NOMO-1 treated with dmso at 0.1 percent for 144 hours (cell line): ENCODE results near the gene HOMER3.
A peak's percentile ranks its signal among the peaks of the same experiment; 100 is the strongest.
"Not testable (repeated sequence)": the region's sequence is repeated elsewhere in the genome, so short reads cannot be mapped to it uniquely, and the experiment has no call there.

ENCODE experiments used
- DNase-seq: peaks from one replicate; lab custom pipeline; 2025; ENCODE audit not compliant: unreplicated experiment; lab: John Stamatoyannopoulos, UW

The HOMER3 gene

DNA sequence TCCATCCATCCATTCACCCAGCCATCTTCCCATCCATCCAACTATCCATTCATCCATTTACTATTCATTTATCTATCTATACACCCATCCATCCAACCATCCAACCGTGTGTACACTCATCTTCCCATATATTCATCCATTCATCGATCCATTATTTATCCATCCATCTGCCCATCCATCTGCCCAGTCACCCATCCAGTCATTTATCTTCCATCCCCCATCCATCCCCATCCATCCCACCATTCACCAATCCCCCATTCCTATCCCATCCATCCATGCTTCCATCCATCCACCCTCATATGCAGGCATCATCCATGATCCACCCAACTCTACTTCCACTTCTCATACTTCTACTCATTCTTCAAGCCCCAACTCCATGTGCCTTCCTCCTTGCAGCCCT lies 14.0 kb upstream of the HOMER3 start:
- DNase-seq: no peak

DNA sequence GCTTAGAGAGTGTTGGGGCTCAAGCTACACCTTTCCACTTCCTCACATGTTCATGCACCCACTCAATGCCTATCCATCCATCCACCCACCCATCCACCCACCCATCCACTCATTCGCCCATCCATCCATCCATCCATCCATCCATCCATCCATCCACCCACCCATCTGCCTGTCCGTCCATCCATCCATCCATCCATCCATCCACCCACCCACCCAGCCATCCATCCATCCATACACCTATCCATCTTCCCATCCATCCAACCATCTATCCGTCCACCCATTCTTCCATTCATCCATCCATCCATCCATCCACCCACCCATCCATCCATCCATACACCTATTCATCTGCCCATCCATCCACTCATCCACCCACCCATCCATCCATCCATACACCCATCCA lies 13.1 kb upstream of the HOMER3 start:
- DNase-seq: no peak

DNA sequence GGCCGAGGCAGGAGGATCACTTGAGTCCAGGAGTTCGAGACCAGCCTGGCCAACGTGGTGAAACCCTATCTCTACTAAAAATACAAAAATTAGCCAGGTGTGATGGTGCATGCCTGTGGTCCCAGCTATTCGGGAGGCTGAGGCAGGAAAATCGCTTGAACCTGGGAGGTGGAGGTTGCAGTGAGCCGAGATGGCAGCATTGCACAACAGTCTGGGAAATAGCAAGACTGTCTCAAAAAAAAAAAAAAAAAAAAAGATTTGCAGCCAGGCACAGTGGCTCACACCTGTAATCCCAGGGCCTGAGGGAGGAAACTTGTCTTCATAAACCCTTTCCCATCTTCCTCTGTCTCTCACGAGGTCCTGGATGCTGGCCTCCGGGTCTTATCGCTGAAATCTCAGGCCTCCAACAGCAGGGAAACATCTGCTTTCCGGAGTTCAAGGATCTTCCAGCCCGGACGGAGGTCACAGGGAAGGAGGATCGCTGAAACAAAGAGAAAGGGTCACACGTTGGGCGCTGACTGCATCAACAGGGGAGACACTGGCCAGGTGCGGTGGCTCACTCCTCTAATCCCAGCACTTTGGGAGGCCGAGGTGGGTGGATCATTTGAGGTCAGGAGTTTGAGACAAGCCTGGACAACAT lies 11.5 kb upstream of the HOMER3 start:
- not testable (repeated sequence) for DNase-seq

DNA sequence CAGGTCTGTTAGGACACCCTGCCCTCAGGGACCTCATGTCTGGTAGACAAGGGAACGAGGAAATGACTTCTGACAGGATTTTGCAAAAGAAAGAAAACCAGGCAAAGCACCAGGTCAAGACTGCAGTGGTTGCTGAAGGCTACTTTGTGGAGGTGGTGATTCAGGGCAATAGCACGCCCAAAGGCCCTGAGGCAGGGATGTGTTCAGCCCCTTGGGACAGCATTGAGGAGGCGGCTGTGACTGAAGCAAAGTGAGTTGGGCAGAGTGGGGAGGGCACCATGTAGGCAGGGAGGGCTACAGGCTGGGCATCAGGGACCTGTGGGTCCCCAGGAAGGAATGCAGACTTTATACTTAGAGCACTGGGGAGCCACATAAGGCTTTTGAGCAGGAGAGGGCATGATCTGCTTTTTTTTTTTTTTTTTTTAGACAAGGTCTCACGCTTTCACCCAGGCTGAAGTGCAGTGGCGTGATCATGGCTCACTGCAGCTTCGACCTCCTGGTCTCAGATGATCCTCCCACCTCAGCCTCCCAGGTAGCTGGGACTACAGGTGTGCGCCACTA lies 10.8 kb upstream of the HOMER3 start:
- DNase-seq: no peak

DNA sequence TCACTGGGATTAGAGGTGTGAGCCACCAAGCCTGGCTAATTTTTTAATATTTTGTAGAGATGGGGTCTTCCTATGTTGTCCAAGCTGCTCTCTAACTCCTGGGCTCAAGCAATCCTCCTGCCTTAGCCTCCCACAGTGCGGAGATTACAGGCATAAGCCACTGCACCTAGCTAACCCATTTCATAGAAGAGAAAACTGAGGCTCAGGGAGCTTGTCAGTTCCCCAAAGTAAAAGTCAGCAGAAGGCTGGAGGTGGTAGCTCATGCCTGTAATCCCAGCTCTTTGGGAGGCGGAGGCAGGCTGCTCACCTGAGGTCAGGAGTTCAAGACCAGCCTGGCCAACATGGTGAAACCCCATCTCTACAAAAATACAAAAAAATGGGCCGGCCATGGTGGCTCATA lies 8.8 kb upstream of the HOMER3 start:
- DNase-seq: no peak

DNA sequence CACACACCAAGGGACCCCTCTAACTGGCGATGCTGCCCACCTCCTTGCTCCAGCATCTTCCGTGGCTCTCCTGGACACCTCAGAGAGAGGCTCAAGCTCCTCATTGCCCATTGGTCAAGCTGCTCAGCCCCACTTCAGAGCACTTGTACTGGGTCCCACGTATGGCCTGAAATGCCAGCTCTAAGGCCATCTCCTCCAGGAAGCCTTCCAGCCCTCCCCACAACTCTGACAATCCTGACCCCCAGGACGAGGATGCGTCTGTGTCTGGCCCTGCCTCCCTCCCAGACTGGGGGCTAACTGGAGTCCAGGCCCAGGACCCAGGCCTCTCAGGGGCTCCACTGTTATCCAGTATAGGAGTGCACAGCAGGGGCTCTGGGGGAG lies 7.9 kb upstream of the HOMER3 start:
- DNase-seq: no peak

DNA sequence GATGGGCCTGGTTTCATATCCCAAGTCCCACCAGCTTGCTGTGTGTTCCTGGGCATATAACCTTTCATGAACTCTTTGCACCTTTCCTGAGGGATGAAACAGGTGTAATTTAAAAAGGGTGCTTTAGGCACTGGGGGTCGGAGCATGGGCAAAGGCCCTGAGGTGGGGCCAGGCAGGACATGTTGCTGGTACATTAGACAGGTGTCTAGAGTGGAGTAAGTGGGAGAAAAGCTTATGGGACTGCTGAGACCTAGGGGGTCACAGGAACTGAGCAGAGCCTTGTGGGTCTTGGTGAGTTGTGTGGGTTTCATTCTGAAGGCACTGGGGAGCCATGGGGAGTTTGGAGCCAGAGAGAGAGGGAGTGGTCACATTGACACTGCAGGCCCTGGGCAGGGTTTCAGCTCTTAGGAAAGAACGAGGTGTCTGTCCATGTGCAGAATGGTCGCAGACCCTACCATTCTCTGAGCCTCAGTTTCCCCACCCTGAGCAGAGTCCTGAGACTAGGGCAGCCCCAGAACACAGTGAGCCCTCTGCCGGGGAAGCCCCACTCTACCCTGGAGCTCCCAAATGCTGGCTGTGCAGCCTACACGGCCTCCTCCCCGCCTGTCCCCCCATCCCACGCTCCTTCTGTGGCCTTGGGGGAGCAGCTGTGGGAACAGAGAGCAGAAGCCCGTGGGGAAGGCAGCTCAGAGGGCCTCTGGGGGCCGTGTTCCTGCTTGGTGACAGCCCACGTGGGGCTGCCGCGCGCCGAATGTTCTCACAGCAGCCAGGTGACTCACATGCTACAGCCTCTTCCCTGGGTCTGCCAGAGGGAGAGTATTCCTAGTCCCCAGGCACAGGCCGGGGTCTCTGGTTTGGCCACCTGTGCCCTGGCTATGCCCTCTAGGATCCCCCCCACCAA lies 7.3 kb upstream of the HOMER3 start:
- no peak for DNase-seq

DNA sequence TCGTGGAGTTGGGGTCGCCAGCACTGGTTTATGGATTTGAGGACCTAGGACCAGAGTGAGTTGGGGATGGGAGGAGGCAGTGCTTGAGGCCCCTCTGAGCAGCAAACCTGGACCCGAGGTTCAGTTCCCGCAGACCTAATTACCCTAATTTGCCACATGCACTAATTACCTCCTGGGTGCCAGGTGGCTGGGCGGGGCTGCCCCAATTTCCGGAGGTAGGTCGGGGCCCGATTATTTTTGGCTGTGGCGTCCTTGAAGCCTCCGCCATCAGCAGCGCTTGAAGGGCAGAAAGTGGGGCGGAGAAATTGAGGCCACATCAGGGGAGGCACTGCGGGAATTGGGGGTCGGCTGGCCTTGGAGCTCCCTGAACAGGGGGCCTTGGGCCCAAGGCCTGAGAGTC lies 5.9 kb upstream of the HOMER3 start:
- no peak for DNase-seq

DNA sequence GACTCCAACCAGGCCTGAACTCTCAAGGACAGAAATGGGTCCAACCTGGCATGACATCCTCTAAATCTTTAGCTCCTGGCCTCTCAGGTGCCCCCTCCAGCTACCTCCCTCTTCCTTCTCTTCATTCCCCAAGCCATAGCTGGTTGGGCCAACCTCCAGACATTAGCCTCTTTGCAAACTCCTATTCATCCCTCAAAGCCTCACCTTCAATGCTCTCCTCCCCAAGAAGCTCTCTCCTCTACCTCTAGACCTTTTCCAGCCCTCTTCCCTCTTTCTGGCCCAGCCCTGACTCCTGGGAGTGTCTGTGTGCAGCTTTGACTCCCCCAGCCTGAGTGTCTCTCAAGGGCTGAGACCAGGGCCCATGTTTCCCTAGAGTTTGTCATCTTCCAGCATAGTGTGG lies 5.3 kb upstream of the HOMER3 start:
- DNase-seq: no peak

DNA sequence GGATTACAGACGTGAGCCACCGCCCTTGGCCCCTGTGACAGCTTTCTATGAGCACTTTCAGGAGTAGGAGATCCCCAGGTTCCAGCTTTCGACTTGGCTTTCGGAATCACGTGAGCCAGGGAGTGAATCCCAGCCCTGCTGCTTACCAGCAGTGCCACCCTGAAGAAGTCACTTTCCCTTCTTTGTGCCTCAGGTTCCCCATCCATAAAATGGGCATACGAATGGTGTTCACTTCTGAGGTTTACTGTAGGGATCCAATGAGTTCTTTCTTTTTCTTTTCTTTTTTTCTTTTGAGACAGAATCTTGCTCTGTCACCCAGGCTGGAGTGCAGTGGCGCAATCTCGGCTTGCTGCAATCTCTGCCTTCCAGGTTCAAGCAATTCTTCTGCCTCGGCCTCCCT lies 4.3 kb upstream of the HOMER3 start:
- DNase-seq: no peak

DNA sequence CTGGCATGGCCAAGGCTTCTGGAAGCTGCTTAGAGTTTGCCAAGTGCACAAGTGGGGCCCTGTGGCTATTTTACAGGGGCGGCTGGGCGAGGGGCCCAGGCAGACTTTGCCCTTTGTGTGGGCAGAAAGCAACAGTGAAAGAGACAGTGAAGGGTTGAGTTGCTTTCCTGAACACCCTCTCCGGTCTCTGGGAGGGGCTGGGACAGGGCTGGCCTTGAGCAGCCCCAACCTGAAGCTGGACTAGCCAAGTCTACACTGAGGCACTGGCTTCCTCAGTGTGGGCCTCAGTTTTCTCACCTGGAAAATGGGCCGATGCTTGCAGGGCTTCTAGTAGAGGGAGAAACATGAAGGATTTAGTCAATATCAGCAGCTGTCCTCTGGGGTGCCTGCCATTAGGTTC lies 2.4 kb upstream of the HOMER3 start:
- no peak for DNase-seq

DNA sequence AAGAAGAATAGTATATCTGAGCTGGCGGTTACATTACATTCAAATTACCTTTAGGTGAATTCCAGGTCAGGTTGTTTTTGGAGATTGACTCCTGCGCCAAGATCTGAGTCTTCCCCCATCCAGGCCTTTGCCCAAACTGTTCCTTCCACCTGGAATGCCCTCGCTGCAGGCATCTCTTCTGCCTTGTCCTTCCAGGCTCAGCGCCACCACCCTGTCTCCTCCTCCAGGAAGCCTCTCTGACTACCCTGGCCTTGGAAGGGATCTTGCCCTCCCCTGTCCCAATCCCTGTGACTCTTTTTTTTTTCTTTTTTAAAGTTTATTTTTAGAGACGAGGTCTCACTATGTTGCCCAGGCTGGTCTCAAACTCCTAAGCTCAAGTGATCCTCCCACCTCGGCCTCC lies 1.7 kb upstream of the HOMER3 start:
- no peak for DNase-seq

DNA sequence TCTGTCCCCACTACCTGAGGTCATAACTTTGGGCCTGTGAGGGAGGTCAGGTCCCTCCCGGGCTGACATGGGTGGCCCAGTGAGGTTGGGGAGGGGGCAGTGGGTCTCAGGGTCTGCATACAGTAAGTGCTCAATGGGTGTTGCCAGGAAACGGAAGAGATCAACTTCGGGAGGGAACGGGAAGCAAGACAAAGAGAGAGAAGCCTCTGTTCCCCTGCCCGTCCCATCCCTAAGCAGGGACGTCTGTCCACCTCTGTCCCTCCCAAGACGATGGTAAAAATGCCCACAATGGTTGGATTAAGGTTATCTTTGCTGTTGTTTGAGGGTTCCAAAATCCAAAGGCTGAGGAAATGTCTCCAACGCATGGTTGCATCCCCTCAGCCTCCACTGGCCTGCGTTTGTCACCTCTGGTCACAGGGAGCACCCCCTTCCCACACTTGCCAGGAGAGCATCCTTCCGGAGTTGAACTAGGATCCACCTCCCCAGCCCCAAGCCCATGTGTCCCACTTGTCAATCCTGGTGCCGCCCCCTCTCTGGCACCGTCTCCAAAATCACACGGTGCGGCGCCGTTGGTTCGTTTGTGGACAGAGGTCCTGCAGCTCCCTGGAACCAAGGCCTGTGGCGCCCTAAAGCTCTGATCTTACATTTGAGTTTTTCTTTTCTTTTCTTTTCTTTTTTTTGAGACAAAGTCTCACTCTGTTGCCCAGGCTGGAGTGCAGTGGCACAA lies 774 bp upstream of the HOMER3 start:
- no peak for DNase-seq

DNA sequence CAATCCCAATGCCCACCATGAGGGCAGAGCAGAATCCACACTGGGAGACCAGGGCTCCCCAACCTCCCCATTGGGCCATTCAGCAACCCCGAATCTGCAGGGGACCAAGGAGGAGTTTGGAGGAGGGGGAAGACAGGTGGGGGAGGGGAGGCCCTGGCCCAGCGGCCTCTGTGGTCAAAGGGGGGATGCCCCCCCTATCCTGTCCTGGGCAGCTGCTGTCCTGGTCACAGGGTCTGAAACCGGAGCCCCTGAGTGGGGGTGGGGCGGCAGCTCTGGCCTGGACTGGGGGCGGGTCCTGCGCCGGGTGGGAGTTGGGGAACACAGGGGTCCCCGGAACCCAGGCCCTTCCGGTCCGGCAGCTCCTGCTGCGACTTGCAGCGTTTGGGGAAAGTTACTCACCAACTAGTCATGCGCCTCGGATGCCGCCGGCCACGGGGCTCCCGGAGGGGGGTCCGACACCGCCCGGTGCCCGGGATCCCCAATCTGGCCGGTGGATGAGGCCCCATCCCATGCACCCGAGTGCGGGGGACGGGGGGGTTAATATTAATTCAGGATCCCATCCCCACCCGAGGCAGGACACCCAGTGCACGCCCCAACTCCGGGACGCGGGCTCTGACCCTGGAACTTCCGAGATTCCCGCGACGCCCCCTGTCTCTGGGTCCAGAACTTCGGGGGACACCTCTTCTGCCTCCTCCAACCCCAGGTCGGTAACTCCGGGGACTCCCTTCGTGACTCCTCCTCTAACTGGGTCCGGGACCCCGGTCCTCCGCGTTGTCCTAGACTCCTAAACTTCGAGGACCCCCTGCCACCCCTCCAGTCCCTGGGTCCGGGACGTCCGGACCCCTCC lies 872 bp downstream of the HOMER3 start:
- no peak for DNase-seq

DNA sequence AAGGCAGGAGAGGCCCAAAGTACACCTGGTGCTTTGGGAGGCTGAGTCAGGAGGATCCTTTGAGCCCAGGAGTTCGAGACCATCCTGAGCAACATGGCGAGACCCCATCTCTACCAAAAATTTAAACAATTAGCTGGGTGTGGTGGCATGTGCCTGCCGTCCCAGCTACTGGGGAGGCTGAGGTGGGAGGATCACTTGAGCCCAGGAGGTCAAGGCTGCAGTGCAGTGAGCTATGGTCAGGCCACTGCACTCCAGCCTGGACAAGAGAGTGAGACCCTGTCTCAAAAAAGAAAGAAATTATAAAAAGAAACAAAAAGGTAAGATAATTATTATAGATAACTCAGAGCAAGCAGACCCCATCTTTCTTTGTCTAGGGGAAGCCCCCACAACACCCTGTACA lies 1.9 kb downstream of the HOMER3 start:
- DNase-seq: no peak

DNA sequence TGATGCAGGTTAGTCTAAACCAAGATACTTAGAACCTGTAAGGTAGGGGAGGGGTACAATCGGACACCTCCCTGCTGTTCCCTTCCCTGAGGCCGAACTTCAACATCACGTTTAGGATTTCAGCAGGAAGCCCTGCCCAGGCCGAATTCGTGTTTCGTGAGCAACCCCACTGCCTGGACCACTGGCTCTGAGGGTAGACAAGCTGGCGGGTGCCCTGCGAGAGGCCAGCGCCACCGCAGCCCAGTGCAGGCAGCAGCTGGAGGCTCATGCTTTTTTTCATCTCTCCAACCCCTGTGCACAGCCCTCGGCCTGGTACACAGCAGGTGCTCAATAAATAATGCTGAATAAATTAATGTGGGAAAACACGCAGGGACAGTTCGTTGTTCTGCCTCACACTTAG lies 7.7 kb downstream of the HOMER3 start:
- no peak for DNase-seq

DNA sequence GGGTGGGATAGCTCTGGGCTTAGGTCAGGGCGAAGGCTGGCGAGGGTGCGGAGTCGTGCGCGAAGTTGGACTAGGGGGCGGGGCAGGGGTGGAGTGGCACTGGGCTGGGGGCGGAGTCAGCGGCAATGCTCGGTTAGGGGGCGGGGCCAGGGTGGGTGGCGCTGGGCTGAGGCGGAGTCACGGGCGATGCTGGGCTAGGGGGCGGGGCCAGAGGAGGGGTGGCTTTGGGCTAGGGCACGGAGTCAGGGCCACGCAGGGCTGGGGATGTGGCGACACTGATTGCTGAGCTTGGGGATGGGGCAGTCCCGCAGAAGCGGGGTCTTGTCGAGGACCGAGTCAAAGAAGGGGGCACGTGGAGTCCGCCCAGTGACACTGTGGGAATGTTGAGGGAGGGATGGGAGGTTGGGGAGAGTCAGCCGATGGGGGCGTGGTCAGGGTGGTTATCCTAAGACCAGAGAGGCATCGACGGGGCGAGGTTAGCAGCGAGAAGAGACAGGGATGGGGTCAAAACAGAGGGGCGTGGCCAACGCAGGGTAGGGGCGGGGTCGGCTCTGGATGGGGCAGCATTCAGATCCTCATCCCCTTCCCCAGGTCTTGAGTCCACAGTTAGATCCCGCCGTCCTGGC lies 8.7 kb downstream of the HOMER3 start:
- DNase-seq: peak; percentile 39

DNA sequence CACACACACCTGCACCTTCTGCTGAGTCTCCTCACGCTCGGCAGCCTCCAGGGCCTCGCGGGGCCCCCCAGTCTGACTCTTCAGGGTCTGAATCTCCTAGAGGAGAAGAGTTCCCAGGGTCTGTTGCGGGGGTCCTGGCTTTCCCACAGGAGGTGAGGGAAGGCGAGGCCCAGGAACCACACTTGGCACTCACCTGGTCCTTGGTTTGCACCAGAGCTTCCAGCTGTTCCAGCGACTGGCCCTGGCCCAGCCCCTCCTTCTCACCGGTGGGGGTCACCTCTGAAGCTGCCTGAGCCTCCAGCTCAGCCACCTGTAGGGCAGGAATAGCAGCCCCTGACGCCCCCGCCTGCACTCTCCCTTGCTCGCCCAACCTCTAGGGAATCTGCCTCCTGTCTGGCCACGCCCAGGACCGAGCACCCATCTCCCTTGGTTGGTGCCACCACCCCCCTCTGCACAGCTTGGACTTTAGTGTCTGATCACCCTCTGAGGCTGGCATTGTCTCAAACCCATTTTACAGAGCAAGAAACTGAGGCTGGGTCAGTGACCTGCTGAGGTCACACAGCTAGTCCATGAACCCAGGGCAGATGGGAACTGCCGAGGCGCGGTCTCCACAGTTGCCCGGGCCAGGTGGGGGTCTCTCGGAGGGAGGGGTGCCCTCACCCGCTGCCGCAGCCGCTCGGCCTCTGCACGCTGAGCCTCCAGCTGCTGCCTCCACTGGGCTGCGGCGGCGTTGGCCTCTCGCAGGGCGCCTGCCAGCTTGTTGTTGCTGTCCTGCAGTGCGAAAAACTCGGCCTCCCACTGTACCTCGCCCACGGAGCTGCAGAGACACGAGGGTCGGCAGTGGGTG lies 9.5 kb downstream of the HOMER3 start:
- no peak for DNase-seq

DNA sequence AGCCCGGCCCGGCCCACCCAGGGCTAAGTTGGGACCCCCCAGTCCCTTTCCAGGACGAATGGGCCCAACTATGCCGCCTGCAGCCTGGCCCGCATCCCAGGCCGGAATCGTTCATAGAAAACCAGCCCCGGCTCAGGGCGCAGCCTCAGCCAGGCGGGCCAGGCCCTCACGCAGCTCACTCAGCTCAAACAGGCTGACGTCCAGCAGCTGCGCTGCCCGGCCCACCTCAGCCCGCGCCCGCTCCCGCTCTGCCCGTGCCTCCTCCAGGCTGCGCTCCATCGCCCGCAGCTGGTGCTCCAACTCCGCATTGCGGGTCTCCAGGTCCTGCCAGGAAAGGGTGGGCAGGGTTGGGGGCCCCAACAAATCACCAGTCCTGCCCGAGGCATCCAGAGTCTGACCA lies 11.7 kb downstream of the HOMER3 start:
- no peak for DNase-seq
